CD4-positive, CD25-positive, alpha-beta regulatory T cell (primary cell): ENCODE measurements around the gene PLXDC2. TPM values are rescaled to one million over a fixed set of nuclear protein-coding genes. Genes with fewer than 3 reads are reported as not detected.

Experiments
- ATAC-seq, 2 donors: fragments of 150-1000 bp; cut with Tn5 transposase; one replicate each; pipeline ENCODE4 v1.10.0; 2021; ENCODE audit warnings: low read depth in 2 of 2, moderate number of reproducible peaks in 2 of 2, moderate library complexity in 1 of 2
- DNase-seq, 3 donors: peaks; one replicate each; pipeline versions ENCODE4 v3.0.0 to v3.0.0-alpha.2; 2012 to 2022; ENCODE audit warnings: mixed read lengths in 1 of 3
- H3K27ac ChIP-seq: one replicate; pipeline ENCODE4 v1.7.0; 2013; ENCODE audit warnings: mild to moderate bottlenecking, low read length; ENCODE audit not compliant: insufficient read depth, poor library complexity, severe bottlenecking
- H3K27me3 ChIP-seq: one replicate; pipeline ENCODE4 v1.7.0; 2013; ENCODE audit warnings: low read length; ENCODE audit not compliant: control insufficient read depth, insufficient read depth
- H3K36me3 ChIP-seq: one replicate; pipeline ENCODE4 v1.7.0; 2013; ENCODE audit warnings: mild to moderate bottlenecking, low read length, moderate library complexity; ENCODE audit not compliant: control insufficient read depth, insufficient read depth
- H3K4me1 ChIP-seq: 2 replicates; pipeline ENCODE4 v1.7.0; 2013; ENCODE audit warnings: mild to moderate bottlenecking, low read length; ENCODE audit not compliant: insufficient read depth, control insufficient read depth, poor library complexity, severe bottlenecking
- H3K4me3 ChIP-seq: one replicate; pipeline ENCODE4 v1.7.0; 2013; ENCODE audit warnings: low read depth, mild to moderate bottlenecking, low read length, moderate library complexity
- H3K9me3 ChIP-seq, 2 experiments: 1 replicate in 1 of 2; 2 replicates in 1 of 2; pipeline ENCODE4 v1.7.0; 2013; ENCODE audit warnings: low read length in 2 of 2, mild to moderate bottlenecking in 1 of 2, moderate library complexity in 1 of 2; ENCODE audit not compliant: control insufficient read depth in 2 of 2
- H3K27ac Mint-ChIP-seq, 3 donors: one replicate each; pipeline ENCODE4 v1.8.0; 2020 to 2022; ENCODE audit warnings: mild to moderate bottlenecking in 3 of 3, mixed read lengths in 3 of 3, moderate library complexity in 2 of 3
- H3K27me3 Mint-ChIP-seq: one replicate; pipeline ENCODE4 v1.8.0; 2022; ENCODE audit warnings: mild to moderate bottlenecking, mixed read lengths
- H3K36me3 Mint-ChIP-seq: one replicate; pipeline ENCODE4 v1.8.0; 2020; ENCODE audit warnings: mixed read lengths
- H3K4me1 Mint-ChIP-seq, 4 donors: one replicate each; pipeline ENCODE4 v1.8.0; 2020 to 2022; ENCODE audit warnings: mixed read lengths in 4 of 4, mild to moderate bottlenecking in 1 of 4
- H3K4me3 Mint-ChIP-seq, 4 donors: one replicate each; pipeline ENCODE4 v1.8.0; 2020 to 2022; ENCODE audit warnings: mild to moderate bottlenecking in 4 of 4, mixed read lengths in 4 of 4, moderate library complexity in 3 of 4
- H3K9me3 Mint-ChIP-seq, 7 donors: one replicate each; pipeline ENCODE4 v1.8.0; 2020 to 2022; ENCODE audit warnings: mixed read lengths in 7 of 7, mild to moderate bottlenecking in 3 of 7, moderate library complexity in 2 of 7
- polyA plus RNA-seq, 4 donors: library from polyadenylated mRNA; unstranded; fragments of 300-500 nt; fragmentation: Illumina TruSeq; gene quantifications; one replicate each; pipeline ENCODE4 v1.2.3, GENCODE V29; 2021
- total RNA-seq: library from RNA; stranded (reverse); gene quantifications from one replicate; pipeline ENCODE4 v1.2.3, GENCODE V29; 2022

Gene PLXDC2
- total and polyA plus RNA-seq, 5 donors from 2014 or later, result 0.03 to 1.8 (median 0.10) TPM; not detected in 2

- no peaks in the 10 kb centered on the region for H3K27me3 Mint-ChIP-seq
- Histone ChIP-seq H3K27ac (no peak overlapping the region), H3K27me3 (no peaks in the 10 kb centered on the region), H3K36me3 (no peaks in the 10 kb centered on the region), H3K4me1 (no peaks in the 10 kb centered on the region), H3K9me3 (no peaks in the 10 kb centered on the region), H3K4me3 (no peak overlapping the region)
- no peak overlapping the region for H3K4me3 Mint-ChIP-seq
- ATAC-seq (no peak), DNase-seq (no peak)
- no peaks in the 10 kb centered on the region for H3K36me3 Mint-ChIP-seq
- no peak overlapping the region for H3K27ac Mint-ChIP-seq
- H3K9me3 Mint-ChIP-seq, result peaks cover 0 to 7% (median 0%) of the 10 kb centered on the region in 7 donors
- H3K4me1 Mint-ChIP-seq, result no peaks in the 10 kb centered on the region
These were observed 328.0 kb downstream of the PLXDC2 start for GRCh38 chr10:20144268-20144667.

- H3K4me1 ChIP-seq, result no peaks in the 10 kb centered on the region
- H3K9me3 ChIP-seq, result no peaks in the 10 kb centered on the region
- Mint-ChIP-seq H3K27me3 (no peaks in the 10 kb centered on the region), H3K27ac (no peak overlapping the region), H3K4me3 (no peak overlapping the region), H3K9me3 (peaks cover 0 to 9% (median 2%) of the 10 kb centered on the region in 7 donors), H3K4me1 (no peaks in the 10 kb centered on the region), H3K36me3 (no peaks in the 10 kb centered on the region)
- H3K4me3 ChIP-seq, result no peak overlapping the region
- no peaks in the 10 kb centered on the region for H3K36me3 ChIP-seq
- H3K27ac ChIP-seq, result no peak overlapping the region
- ATAC-seq, result no peak
- DNase-seq, result no peak
- no peaks in the 10 kb centered on the region for H3K27me3 ChIP-seq
These were observed 329.8 kb downstream of the PLXDC2 start for GRCh38 chr10:20146004-20146403.

GRCh38 chr10:20147684-20148083 is 331.5 kb downstream of the PLXDC2 start:
- ATAC-seq (no peak), DNase-seq (no peak)
- H3K27me3 ChIP-seq, result no peaks in the 10 kb centered on the region
- no peak overlapping the region for H3K27ac ChIP-seq
- H3K36me3 ChIP-seq, result no peaks in the 10 kb centered on the region
- no peaks in the 10 kb centered on the region for H3K36me3 Mint-ChIP-seq
- H3K4me1 Mint-ChIP-seq, result no peaks in the 10 kb centered on the region
- H3K9me3 Mint-ChIP-seq, result peaks cover 0 to 9% (median 2%) of the 10 kb centered on the region in 7 donors
- H3K27ac Mint-ChIP-seq, result no peak overlapping the region
- no peaks in the 10 kb centered on the region for H3K27me3 Mint-ChIP-seq
- no peaks in the 10 kb centered on the region for H3K9me3 ChIP-seq
- H3K4me3 ChIP-seq, result no peak overlapping the region
- H3K4me1 ChIP-seq, result no peaks in the 10 kb centered on the region
- peak overlapping the region in 1 of 4 donors; percentile 27 for H3K4me3 Mint-ChIP-seq

- Mint-ChIP-seq H3K36me3 (no peaks in the 10 kb centered on the region), H3K27me3 (no peaks in the 10 kb centered on the region), H3K9me3 (peaks cover 1 to 8% (median 7%) of the 10 kb centered on the region in 7 donors), H3K4me1 (no peaks in the 10 kb centered on the region), H3K27ac (no peak overlapping the region), H3K4me3 (no peak overlapping the region)
- Histone ChIP-seq H3K4me3 (no peak overlapping the region), H3K4me1 (no peaks in the 10 kb centered on the region), H3K9me3 (no peaks in the 10 kb centered on the region), H3K27me3 (no peaks in the 10 kb centered on the region), H3K27ac (no peak overlapping the region), H3K36me3 (no peaks in the 10 kb centered on the region)
- ATAC-seq (no peak), DNase-seq (no peak)
These were observed 340.3 kb downstream of the PLXDC2 start for GRCh38 chr10:20156511-20156910.

GRCh38 chr10:20157314-20157713 is 341.1 kb downstream of the PLXDC2 start:
- no peaks in the 10 kb centered on the region for H3K9me3 ChIP-seq
- H3K27me3 ChIP-seq, result no peaks in the 10 kb centered on the region
- no peak for ATAC-seq
- DNase-seq, result no peak
- H3K4me3 ChIP-seq, result no peak overlapping the region
- H3K9me3 Mint-ChIP-seq, result peaks cover 1 to 8% (median 7%) of the 10 kb centered on the region in 7 donors
- no peak overlapping the region for H3K4me3 Mint-ChIP-seq
- H3K36me3 Mint-ChIP-seq, result no peaks in the 10 kb centered on the region
- no peaks in the 10 kb centered on the region for H3K4me1 ChIP-seq
- no peaks in the 10 kb centered on the region for H3K27me3 Mint-ChIP-seq
- no peaks in the 10 kb centered on the region for H3K4me1 Mint-ChIP-seq
- no peak overlapping the region for H3K27ac ChIP-seq
- H3K27ac Mint-ChIP-seq, result no peak overlapping the region
- H3K36me3 ChIP-seq, result no peaks in the 10 kb centered on the region

- ATAC-seq (no peak), DNase-seq (no peak)
- H3K27ac ChIP-seq, result no peak overlapping the region
- Mint-ChIP-seq H3K9me3 (peaks cover 1 to 8% (median 7%) of the 10 kb centered on the region in 7 donors), H3K27me3 (no peaks in the 10 kb centered on the region), H3K4me1 (no peaks in the 10 kb centered on the region), H3K27ac (no peak overlapping the region), H3K36me3 (no peaks in the 10 kb centered on the region), H3K4me3 (no peak overlapping the region)
- H3K4me1 ChIP-seq, result no peaks in the 10 kb centered on the region
- H3K4me3 ChIP-seq, result no peak overlapping the region
- H3K9me3 ChIP-seq, result no peaks in the 10 kb centered on the region
- H3K36me3 ChIP-seq, result no peaks in the 10 kb centered on the region
- no peaks in the 10 kb centered on the region for H3K27me3 ChIP-seq
These were observed 341.9 kb downstream of the PLXDC2 start for GRCh38 chr10:20158086-20158485.

- Histone ChIP-seq H3K4me1 (no peaks in the 10 kb centered on the region), H3K9me3 (no peaks in the 10 kb centered on the region), H3K27ac (no peak overlapping the region), H3K36me3 (no peaks in the 10 kb centered on the region), H3K4me3 (no peak overlapping the region), H3K27me3 (no peaks in the 10 kb centered on the region)
- Mint-ChIP-seq H3K36me3 (no peaks in the 10 kb centered on the region), H3K9me3 (peaks cover 0 to 9% (median 6%) of the 10 kb centered on the region in 7 donors), H3K4me1 (no peaks in the 10 kb centered on the region), H3K27ac (no peak overlapping the region), H3K4me3 (no peak overlapping the region), H3K27me3 (no peaks in the 10 kb centered on the region)
- ATAC-seq, result no peak
- no peak for DNase-seq
These were observed 345.9 kb downstream of the PLXDC2 start for GRCh38 chr10:20162123-20162522.

- no peak for ATAC-seq
- no peaks in the 10 kb centered on the region for H3K27me3 Mint-ChIP-seq
- no peaks in the 10 kb centered on the region for H3K36me3 Mint-ChIP-seq
- no peaks in the 10 kb centered on the region for H3K27me3 ChIP-seq
- H3K4me1 ChIP-seq, result no peaks in the 10 kb centered on the region
- no peak overlapping the region for H3K4me3 Mint-ChIP-seq
- no peak overlapping the region for H3K4me3 ChIP-seq
- H3K9me3 ChIP-seq, result peaks cover 0 to 2% of the 10 kb centered on the region in 2 experiments
- no peaks in the 10 kb centered on the region for H3K36me3 ChIP-seq
- no peak overlapping the region for H3K27ac ChIP-seq
- H3K9me3 Mint-ChIP-seq, result peaks cover 0 to 16% (median 1%) of the 10 kb centered on the region in 7 donors
- DNase-seq, result no peak
- H3K27ac Mint-ChIP-seq, result no peak overlapping the region
- no peaks in the 10 kb centered on the region for H3K4me1 Mint-ChIP-seq
These were observed 350.0 kb downstream of the PLXDC2 start for GRCh38 chr10:20166096-20166675.
